Left ventricle myocardium inferior (tissue), 1 donor: ENCODE measurements around the gene SEMA3C. TPM values are rescaled to one million over a fixed set of nuclear protein-coding genes. Genes with fewer than 3 reads are reported as not detected.

Experiments used
- DNase-seq: peaks from one replicate; pipeline ENCODE4 v3.0.0-alpha.2; 2020
- H3K27ac ChIP-seq: fragments of 200-600 bp; replicated peaks from 2 replicates; pipeline ENCODE4 v1.8.0; 2021
- H3K27me3 ChIP-seq: fragments of 200-600 bp; 2 replicates; pipeline ENCODE4 v1.8.0; 2021; ENCODE audit warnings: low read depth
- H3K36me3 ChIP-seq: fragments of 200-600 bp; 2 replicates; pipeline ENCODE4 v1.8.0; 2021
- H3K4me1 ChIP-seq: fragments of 200-600 bp; 2 replicates; pipeline ENCODE4 v1.8.0; 2021
- H3K4me3 ChIP-seq: fragments of 200-600 bp; 2 replicates; pipeline ENCODE4 v1.8.0; 2021; ENCODE audit warnings: mild to moderate bottlenecking, moderate library complexity
- H3K9me3 ChIP-seq: fragments of 200-600 bp; replicated peaks from 2 replicates; pipeline ENCODE4 v1.8.0; 2021
- CTCF ChIP-seq: fragments of 200-600 bp; IDR thresholded peaks from 2 replicates; pipeline ENCODE4 v1.8.0; 2021; ENCODE audit warnings: antibody characterized with exemption, mild to moderate bottlenecking, borderline replicate concordance
- intact Hi-C: fragments of 100-400 bp; cut with micrococcal nuclease; formaldehyde crosslinking; loops from one replicate; pipeline ENCODE4 v1.11.0; 2022
- total RNA-seq: library from RNA; stranded (reverse); fragmentation: NEBNext Ultra II Directional; extraction: Animal tissue kit (Norgen Biotek cat#: 25700); gene quantifications from one replicate; pipeline ENCODE4 v1.2.1, GENCODE V29; 2021
- donor health status: DM: no; HTN: yes; CAD: no; lungs with severe emphysema.

SEMA3C gene
- total RNA-seq, 1 donor from 2014 or later: 66.5 TPM

GRCh38 chr7:80707318-80707717, 211.5 kb downstream of the SEMA3C start:
- H3K27me3 ChIP-seq: no peaks in the 10 kb centered on the region
- H3K36me3 ChIP-seq: no peaks in the 10 kb centered on the region
- H3K27ac ChIP-seq: no peak overlapping the region
- H3K4me1 ChIP-seq: no peaks in the 10 kb centered on the region
- TF ChIP-seq CTCF: no peak
- no peaks in the 10 kb centered on the region for H3K9me3 ChIP-seq
- no peak for DNase-seq
- intact Hi-C loops: no loop called here
- H3K4me3 ChIP-seq: no peak overlapping the region

GRCh38 chr7:80705130-80705781, 213.6 kb downstream of the SEMA3C start:
- no peak for DNase-seq
- intact Hi-C loops: no loop called here
- H3K27ac ChIP-seq: no peak overlapping the region
- H3K36me3 ChIP-seq: no peaks in the 10 kb centered on the region
- H3K9me3 ChIP-seq: no peaks in the 10 kb centered on the region
- H3K4me3 ChIP-seq: no peak overlapping the region
- no peak for TF ChIP-seq CTCF
- H3K27me3 ChIP-seq: no peaks in the 10 kb centered on the region
- H3K4me1 ChIP-seq: no peaks in the 10 kb centered on the region

- H3K27me3 ChIP-seq: no peaks in the 10 kb centered on the region
- H3K27ac ChIP-seq: no peak overlapping the region
- no peaks in the 10 kb centered on the region for H3K36me3 ChIP-seq
- TF ChIP-seq CTCF: no peak
- H3K4me3 ChIP-seq: no peak overlapping the region
- DNase-seq: no peak
- intact Hi-C loops: no loop called here
- H3K9me3 ChIP-seq: no peaks in the 10 kb centered on the region
- peaks cover 10% of the 10 kb centered on the region for H3K4me1 ChIP-seq
Observed at GRCh38 chr7:80703272-80703671, 215.6 kb downstream of the SEMA3C start.

- Histone ChIP-seq H3K9me3 (peaks cover 4% of the 10 kb centered on the region), H3K27ac (no peak overlapping the region), H3K27me3 (no peaks in the 10 kb centered on the region), H3K36me3 (no peaks in the 10 kb centered on the region), H3K4me3 (no peak overlapping the region), H3K4me1 (peaks cover 10% of the 10 kb centered on the region)
- intact Hi-C loops: loop anchor here (5.0 to 10.0 kb wide), 2 partner anchors 215 to 773 kb away; partner anchors contain the start of gene SEMA3C
- TF ChIP-seq CTCF: no peak
- no peak for DNase-seq
Observed at GRCh38 chr7:80699721-80700256, 219.1 kb downstream of the SEMA3C start.

- peak; percentile 76 for TF ChIP-seq CTCF
- no peak overlapping the region for H3K27ac ChIP-seq
- peaks cover 11% of the 10 kb centered on the region for H3K9me3 ChIP-seq
- peaks cover 10% of the 10 kb centered on the region for H3K4me1 ChIP-seq
- no peak overlapping the region for H3K4me3 ChIP-seq
- intact Hi-C loops: loop anchor here (5.0 to 10.0 kb wide), 2 partner anchors 216 to 773 kb away; partner anchors contain the start of gene SEMA3C
- no peak for DNase-seq
- no peaks in the 10 kb centered on the region for H3K27me3 ChIP-seq
- H3K36me3 ChIP-seq: no peaks in the 10 kb centered on the region
Observed at GRCh38 chr7:80699045-80699638, 219.7 kb downstream of the SEMA3C start.
